ENCODE results near the gene PGAP6.
"Not testable (repeated sequence)": the region's sequence is repeated elsewhere in the genome, so short reads cannot be mapped to it uniquely, and the experiment has no call there.

PGAP6 gene

DNA sequence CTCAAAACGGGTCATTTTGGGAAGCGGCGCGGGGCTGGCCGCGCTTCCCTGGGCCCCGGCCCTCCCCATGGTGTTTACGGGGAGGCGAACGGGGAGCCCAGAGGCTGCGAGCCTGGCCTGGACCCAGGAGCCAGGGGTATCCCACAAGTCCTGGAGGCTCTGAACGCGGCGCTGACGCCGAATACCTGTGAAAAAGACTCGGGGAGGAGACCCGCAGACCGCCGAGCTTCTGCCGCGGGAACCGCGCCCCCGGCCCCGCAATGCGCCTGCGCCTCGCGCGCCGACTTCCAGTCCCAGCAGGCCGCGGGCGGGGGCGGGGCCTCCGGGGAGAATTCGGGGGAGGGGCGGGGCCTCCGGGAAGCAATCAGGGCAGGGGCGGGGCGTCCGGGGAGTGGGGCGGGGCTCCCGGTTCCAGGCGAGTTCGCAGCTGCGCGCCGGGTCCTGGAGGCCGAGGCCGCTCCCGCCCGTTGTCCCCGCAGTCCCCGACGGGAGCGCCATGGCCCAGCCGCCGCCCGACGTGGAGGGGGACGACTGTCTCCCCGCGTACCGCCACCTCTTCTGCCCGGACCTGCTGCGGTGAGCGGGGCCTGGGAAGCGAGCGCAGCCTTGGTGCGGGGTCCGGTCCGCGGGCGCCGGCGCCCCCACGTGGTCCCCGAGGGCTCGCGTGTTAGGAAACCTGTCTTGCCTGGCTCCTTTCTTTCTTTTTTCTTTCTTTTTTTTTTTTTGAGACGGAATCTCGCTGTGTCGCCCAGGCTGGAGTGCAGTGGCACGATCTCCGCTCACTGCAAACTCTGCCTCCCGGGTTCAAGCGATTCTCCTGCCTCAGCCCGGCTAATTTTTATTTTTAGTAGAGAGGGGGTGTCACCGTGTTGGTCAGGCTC is 19.9 kb upstream of the PGAP6 start, which contains the start of gene DECR2:
Gene DECR2 (plus strand): TSS at position 418 of the 881 bp plus-strand sequence. CDS start 79 bp downstream, at position 497.
- peak; percentile 74 for DNase-seq (ENCODE audit: low read depth, low spot score)

DNA sequence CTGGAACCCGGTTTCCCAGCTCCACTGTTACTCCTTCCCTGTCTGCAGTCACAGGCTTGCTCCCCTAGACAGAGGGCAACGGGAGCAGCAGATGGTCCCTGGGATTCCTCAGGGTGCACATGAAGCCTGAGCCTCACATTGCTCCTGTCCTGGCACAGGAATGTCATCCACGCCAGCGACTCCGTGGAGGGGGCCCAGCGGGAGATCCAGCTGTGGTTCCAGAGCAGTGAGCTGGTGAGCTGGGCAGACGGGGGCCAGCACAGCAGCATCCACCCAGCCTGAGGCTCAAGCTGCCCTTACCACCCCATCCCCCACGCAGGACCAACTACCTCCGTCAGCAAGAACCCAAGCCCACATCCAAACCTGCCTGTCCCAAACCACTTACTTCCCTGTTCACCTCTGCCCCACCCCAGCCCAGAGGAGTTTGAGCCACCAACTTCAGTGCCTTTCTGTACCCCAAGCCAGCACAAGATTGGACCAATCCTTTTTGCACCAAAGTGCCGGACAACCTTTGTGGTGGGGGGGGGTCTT is 18.3 kb upstream of the PGAP6 start:
- DNase-seq (ENCODE audit: low read depth, low spot score) = no peak

- no peak for DNase-seq (ENCODE audit: low read depth, low spot score)
These were observed 17.7 kb upstream of the PGAP6 start for GRCh38 chr16:399340-400019.

GRCh38 chr16:398561-399339 is 17.0 kb upstream of the PGAP6 start:
- no peak for DNase-seq (ENCODE audit: low read depth, low spot score)

DNA sequence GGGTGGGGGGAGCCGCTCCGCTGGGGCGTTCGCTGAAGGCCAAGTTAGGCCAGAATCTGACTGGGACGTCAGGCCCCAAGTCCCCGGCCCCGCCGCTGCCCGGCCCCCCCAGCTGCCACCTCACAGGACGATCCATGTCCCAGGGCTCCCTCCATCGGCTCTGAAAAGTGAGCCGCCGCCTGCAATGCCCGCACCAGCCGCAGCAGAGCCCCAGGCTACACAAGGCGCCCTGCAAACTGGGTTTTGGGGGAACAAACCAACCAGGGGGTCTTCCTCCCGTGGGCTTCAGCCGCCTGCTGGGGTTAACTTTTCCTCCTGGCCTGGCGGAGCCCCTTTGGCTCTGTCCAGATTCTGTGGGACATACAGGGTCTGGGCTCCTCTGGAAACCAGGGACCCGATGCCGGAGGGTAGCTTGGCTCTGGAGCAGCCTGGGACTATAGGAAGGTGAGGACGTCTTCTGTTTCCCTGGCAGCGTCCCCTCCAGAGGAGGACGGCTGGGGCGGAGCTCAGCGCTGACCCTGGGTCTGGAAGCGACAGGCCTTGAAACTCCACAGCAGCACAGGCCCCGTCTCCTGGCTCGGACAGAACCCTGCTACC is 16.1 kb upstream of the PGAP6 start:
- DNase-seq (ENCODE audit: low read depth, low spot score) = no peak

- no peak for DNase-seq (ENCODE audit: low read depth, low spot score)
These were observed 15.4 kb upstream of the PGAP6 start, which contains the start of gene NME4 for GRCh38 chr16:397135-397661. TSS of gene NME4 (plus strand) at chr16:397199. CDS start at chr16:397223, 24 bp downstream.

DNA sequence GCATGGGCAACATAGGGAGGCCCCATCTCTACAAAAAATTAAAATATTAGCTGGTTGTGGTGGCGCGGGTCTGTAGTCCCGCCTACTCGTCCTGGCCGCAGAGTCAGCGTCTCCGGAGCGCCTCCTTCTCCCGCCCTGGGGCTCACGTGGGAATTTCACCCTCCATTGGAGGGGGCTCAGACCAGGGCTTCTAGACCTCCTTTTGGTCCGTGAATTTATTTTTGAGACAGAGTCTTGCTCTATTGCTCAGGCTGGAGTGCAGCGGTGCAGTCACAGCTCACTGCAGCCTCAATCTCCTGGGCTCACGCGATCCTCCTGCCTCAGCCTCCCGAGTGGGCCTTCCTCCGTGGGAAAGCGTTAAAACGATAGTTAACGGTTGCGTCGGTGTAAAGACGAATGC is 14.8 kb upstream of the PGAP6 start:
- DNase-seq (ENCODE audit: low read depth, low spot score) = no peak

DNA sequence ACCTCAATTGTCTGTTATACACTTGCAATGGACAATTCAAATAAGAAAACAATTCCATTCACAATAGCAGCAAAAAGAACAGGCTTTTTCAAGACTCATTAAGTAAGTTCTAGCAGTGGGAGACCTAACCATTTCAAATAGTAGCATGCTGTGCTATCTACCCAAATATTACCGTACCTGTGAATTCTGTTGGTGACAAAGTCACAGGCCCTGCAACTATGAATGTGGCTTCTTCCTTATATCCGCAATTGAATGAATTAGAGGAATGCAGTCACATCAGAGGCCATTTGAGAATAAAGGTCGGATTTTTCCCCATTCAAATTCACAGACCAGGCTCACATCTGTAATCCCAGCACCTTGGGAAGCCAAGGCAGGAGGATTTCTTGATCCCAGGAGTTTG is 14.4 kb upstream of the PGAP6 start:
- DNase-seq (ENCODE audit: low read depth, low spot score) = no peak

- DNase-seq (ENCODE audit: low read depth, low spot score) = no peak
These were observed 10.8 kb upstream of the PGAP6 start for GRCh38 chr16:392450-393030.

DNA sequence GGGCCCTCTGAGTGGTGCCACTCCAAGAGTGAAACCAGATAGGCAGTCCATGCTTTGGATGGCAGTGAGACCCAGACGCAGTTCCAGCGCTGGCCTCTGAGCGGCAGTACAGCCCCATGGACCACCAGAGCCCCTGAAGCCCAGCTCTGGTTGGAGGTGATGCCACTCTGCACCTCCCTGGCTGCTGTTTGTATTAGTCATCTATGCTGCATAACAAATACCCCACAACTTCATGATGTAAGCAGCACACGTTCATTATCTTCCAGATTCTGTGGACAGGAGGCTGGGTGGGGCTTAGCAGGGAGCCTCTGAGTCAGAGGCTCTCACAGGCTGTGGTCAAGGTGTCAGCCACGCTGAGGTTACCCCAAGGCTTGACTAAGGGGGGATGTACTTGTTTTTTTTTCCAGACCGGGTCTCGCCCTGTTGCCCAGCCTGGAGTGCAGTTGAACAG is 10.1 kb upstream of the PGAP6 start:
- DNase-seq (ENCODE audit: low read depth, low spot score) = no peak

- no peak for DNase-seq (ENCODE audit: low read depth, low spot score)
These were observed 7.6 kb upstream of the PGAP6 start for GRCh38 chr16:389352-389751.

GRCh38 chr16:387761-388666 is 6.2 kb upstream of the PGAP6 start:
- not testable (repeated sequence) for DNase-seq (ENCODE audit: low read depth, low spot score)

DNA sequence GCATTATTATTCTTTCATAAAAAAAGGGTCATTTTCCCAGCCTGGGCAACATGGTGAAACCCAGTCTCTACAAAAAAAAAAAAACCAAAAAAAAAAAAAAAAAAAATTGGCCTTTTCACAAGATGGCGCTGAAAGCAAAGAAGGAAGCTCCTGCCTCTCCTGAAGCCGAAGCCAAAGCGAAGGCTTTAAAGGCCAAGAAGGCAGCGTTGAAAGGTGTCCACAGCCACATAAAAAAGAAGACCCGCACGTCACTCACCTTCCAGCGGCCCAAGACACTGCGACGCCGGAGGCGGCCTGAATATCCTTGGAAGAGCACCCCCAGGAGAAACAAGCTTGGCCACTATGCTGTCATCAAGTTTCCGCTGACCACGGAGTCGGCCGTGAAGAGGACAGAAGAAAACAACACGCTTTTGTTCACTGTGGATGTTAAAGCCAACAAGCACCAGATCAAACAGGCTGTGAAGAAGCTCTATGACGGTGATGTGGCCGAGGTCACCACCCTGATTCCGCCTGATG is 4.9 kb upstream of the PGAP6 start:
- DNase-seq (ENCODE audit: low read depth, low spot score) = no peak

DNA sequence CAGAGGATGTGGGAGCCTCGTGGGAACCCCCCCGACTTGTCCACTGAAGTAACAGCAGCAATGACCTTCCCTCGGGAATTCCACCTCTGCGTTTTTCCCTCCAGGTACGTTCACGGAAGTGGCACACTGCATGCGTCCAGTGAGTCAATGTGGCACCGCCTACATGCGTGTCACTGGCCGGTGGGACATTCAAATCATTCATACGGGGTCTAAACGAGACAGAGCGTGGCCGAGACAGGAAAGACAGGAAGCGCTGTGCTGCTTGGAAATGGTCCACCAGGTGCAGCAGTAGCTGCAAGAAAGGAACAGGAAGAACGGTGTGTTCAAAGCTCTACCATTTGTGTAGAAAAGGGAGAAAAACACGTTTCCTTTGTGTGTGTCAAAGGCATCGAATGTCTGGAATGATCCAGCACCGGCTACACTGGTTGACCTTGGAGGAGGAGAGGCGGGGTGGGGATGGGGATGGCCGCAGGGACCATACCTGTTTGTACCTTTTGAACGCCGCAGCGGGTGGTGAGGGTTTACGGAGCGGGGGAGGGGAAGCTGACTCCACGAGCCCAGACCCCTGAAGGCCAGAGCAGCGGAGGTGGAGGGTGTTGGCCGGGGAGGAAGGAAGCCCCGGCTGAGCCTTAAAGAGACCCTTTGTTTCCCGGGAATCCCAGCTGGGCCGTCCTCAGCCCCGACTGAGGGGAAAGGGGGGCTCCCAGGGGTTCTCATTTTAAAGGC is 1.7 kb upstream of the PGAP6 start:
- no peak for DNase-seq (ENCODE audit: low read depth, low spot score)

GRCh38 chr16:381012-381788 is 578 bp downstream of the PGAP6 start:
- no peak for DNase-seq (ENCODE audit: low read depth, low spot score)

DNA sequence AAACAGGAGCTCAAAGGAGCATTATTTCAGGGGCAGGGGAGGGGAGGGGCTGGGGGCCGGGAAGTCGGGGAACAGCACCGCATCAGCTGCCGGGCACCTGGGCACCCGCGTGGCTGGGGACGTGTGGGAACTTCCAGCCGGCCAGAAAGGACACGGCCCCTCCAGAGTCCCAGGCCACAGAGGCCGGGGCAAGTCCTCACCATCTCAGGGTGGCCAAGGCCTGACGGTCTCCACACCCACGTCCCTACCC is 1.1 kb downstream of the PGAP6 start:
- no peak for DNase-seq (ENCODE audit: low read depth, low spot score)

GRCh38 chr16:379961-380761 is 1.6 kb downstream of the PGAP6 start:
- no peak for DNase-seq (ENCODE audit: low read depth, low spot score)
